K562 (cell line): ENCODE data around the gene SCAPER. TPM values are rescaled to one million over a fixed set of nuclear protein-coding genes. Genes with fewer than 3 reads are reported as not detected.

ENCODE experiments used
- ADNP ChIP-seq: fragments of 200-800 bp; sonication (Bioruptor generic); IDR thresholded peaks from 2 replicates; pipeline ENCODE4 v1.6.1; 2016; ENCODE audit warnings: missing genetic modification characterization, missing compliant biosample characterization
- CHD2 ChIP-seq: IDR thresholded peaks from 2 replicates; pipeline ENCODE4 v1.6.1; 2011; ENCODE audit warnings: low read depth, low read length
- DPF2 ChIP-seq: fragments of 450-650 bp; IDR thresholded peaks from 2 replicates; pipeline ENCODE4 v1.6.1; 2016
- ETV1 ChIP-seq: fragments of 450-650 bp; conservative IDR thresholded peaks from 2 replicates; pipeline ENCODE4 v1.6.1; 2016; ENCODE audit warnings: missing genetic modification characterization, control low read depth, low read depth, missing compliant biosample characterization
- JUN ChIP-seq, 2 experiments: sonication (generic) in 1 of 2; formaldehyde crosslinking in 1 of 2; IDR thresholded peaks; 2 replicates each; pipeline versions ENCODE4 v1.6.1 to v1.8.0; 2012 to 2022; ENCODE audit warnings: borderline replicate concordance in 2 of 2, mild to moderate bottlenecking in 2 of 2, improper control_type of control experiment in 1 of 2, low read depth in 1 of 2, low read length in 1 of 2, missing genetic modification reagents in 1 of 2
- KDM1A ChIP-seq, 2 experiments: fragments of 450-650 bp; IDR thresholded peaks; 2 replicates each; pipeline ENCODE4 v1.6.1; 2016; ENCODE audit warnings: mild to moderate bottlenecking in 2 of 2
- MXI1 ChIP-seq: IDR thresholded peaks from 2 replicates; pipeline ENCODE4 v1.6.1; 2011; ENCODE audit warnings: low read depth, mild to moderate bottlenecking, improper control_type of control experiment, low read length
- NFE2L1 ChIP-seq: fragments of 450-650 bp; IDR thresholded peaks from 2 replicates; pipeline ENCODE4 v1.6.1; 2016; ENCODE audit warnings: missing genetic modification characterization, low read depth, mild to moderate bottlenecking, missing compliant biosample characterization, moderate library complexity, borderline replicate concordance
- NFRKB ChIP-seq: fragments of 450-650 bp; IDR thresholded peaks from 2 replicates; pipeline ENCODE4 v1.6.1; 2016; ENCODE audit warnings: low read depth
- PCBP1 ChIP-seq: fragments of 200-400 bp; formaldehyde crosslinking; IDR thresholded peaks from 2 replicates; pipeline ENCODE4 v1.6.1; 2018; ENCODE audit warnings: mild to moderate bottlenecking, low read depth, low read length; ENCODE audit not compliant: poor library complexity, severe bottlenecking
- SMAD1 ChIP-seq: fragments of 150-350 bp; IDR thresholded peaks from 2 replicates; pipeline ENCODE4 v1.6.1; 2014; ENCODE audit warnings: low read length, low read depth; ENCODE audit not compliant: partially characterized antibody
- SP1 ChIP-seq: sonication (generic); formaldehyde crosslinking; IDR thresholded peaks from 2 replicates; pipeline ENCODE4 v1.8.1; 2022; ENCODE audit warnings: mild to moderate bottlenecking, missing genetic modification reagents
- YBX1 ChIP-seq: fragments of 450-650 bp; IDR thresholded peaks from 2 replicates; pipeline ENCODE4 v1.7.1; 2016; ENCODE audit warnings: mild to moderate bottlenecking
- ZNF134 ChIP-seq: fragments of 250-450 bp; sonication (Bioruptor Pico); conservative IDR thresholded peaks from 2 replicates; pipeline ENCODE4 v1.4.0; 2020
- ZNF316 ChIP-seq: fragments of 450-650 bp; IDR thresholded peaks from 2 replicates; pipeline ENCODE4 v1.6.1; 2016
- ZNF384 ChIP-seq: IDR thresholded peaks from 2 replicates; pipeline ENCODE4 v1.6.1; 2012; ENCODE audit warnings: low read depth, low read length, improper control_type of control experiment
- ZNF699 ChIP-seq: fragments of 250-450 bp; sonication (Bioruptor Pico); IDR thresholded peaks from 2 replicates; pipeline ENCODE4 v1.8.0; 2021; ENCODE audit warnings: mild to moderate bottlenecking, moderate library complexity; ENCODE audit not compliant: insufficient replicate concordance
- polyA plus RNA-seq, 8 experiments: library from polyadenylated mRNA; depleted of rRNA in 4 of 8; stranded (reverse) in 5 of 8; unstranded in 3 of 8; fragments of >200 nt; fragmentation: Nextera tagmentation in 2 of 8; fragmentation: Illumina TruSeq in 1 of 8; extraction: Ambion mirVana in 2 of 8; extraction: Trizol in 1 of 8; gene quantifications; 2 replicates each; pipeline versions ENCODE4 v1.2.1 to v1.2.3, GENCODE V29; 2011 to 2014; ENCODE audit warnings: inconsistent platforms in 1 of 8, missing spikeins in 1 of 8
- total RNA-seq, 7 experiments: library from RNA; depleted of rRNA in 6 of 7; stranded (reverse); fragments of >200 nt in 6 of 7; fragmentation: Illumina TruSeq in 2 of 7; extraction: Trizol in 2 of 7; gene quantifications; 2 replicates each; pipeline versions ENCODE4 v1.2.1 to v1.2.3, GENCODE V29; 2011 to 2021; ENCODE audit warnings: low replicate concordance in 1 of 7
- TF ChIP-seq, protein P1 (sequence below): fragments of 250-450 bp; sonication (Bioruptor Pico); IDR thresholded peaks from 2 replicates; pipeline ENCODE4 v1.5.0; 2022; ENCODE audit warnings: mild to moderate bottlenecking
- TF ChIP-seq, protein P2 (sequence below), 2 experiments: fragments of 450-650 bp in 1 of 2; sonication (generic) in 1 of 2; formaldehyde crosslinking in 1 of 2; IDR thresholded peaks in 1 of 2; conservative IDR thresholded peaks in 1 of 2; 2 replicates each; pipeline versions ENCODE4 v1.6.1 to v1.8.1; 2016 to 2023; ENCODE audit warnings: mild to moderate bottlenecking in 2 of 2, moderate library complexity in 2 of 2, inconsistent platforms in 1 of 2, missing genetic modification reagents in 1 of 2
- TF ChIP-seq, protein P3 (sequence below): fragments of 450-650 bp; conservative IDR thresholded peaks from 2 replicates; pipeline ENCODE4 v1.6.1; 2016; ENCODE audit warnings: missing genetic modification characterization, low read depth, mild to moderate bottlenecking, missing compliant biosample characterization, moderate library complexity
- TF ChIP-seq, protein P4 (sequence below): fragments of 450-650 bp; formaldehyde crosslinking; IDR thresholded peaks from 2 replicates; pipeline ENCODE4 v1.4.0; 2020; ENCODE audit warnings: mild to moderate bottlenecking, mixed read lengths

The SCAPER gene
- total and polyA plus RNA-seq, 9 of the 15 experiments (the other 6 are each of a cell fraction or from before 2014, with no cell fraction given), result 1.3 to 5.7 (median 3.2) TPM

GRCh38 chr15:76327191-76328105 is 577.7 kb downstream of the SCAPER start (continued):
- TF ChIP-seq SMAD1, result no peak
- TF ChIP-seq PCBP1, result no peak
- no peak for TF ChIP-seq NFRKB
- peak; percentile 66 for TF ChIP-seq DPF2
- no peak for TF ChIP-seq ADNP (tag)
- TF ChIP-seq MXI1, result no peak
- TF ChIP-seq NFE2L1 (tag), result no peak
- TF ChIP-seq ZNF316, result 0 out of 2 replicates have a peak, but pooled peaks have one; percentile 4
- TF ChIP-seq SP1, result no peak
- no peak for TF ChIP-seq CHD2
- TF ChIP-seq ZNF699, result no peak
- TF ChIP-seq, protein P1, sequence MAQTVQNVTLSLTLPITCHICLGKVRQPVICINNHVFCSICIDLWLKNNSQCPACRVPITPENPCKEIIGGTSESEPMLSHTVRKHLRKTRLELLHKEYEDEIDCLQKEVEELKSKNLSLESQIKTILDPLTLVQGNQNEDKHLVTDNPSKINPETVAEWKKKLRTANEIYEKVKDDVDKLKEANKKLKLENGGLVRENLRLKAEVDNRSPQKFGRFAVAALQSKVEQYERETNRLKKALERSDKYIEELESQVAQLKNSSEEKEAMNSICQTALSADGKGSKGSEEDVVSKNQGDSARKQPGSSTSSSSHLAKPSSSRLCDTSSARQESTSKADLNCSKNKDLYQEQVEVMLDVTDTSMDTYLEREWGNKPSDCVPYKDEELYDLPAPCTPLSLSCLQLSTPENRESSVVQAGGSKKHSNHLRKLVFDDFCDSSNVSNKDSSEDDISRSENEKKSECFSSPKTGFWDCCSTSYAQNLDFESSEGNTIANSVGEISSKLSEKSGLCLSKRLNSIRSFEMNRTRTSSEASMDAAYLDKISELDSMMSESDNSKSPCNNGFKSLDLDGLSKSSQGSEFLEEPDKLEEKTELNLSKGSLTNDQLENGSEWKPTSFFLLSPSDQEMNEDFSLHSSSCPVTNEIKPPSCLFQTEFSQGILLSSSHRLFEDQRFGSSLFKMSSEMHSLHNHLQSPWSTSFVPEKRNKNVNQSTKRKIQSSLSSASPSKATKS (CRISPR knock-in tag), result no peak
- TF ChIP-seq YBX1, result no peak
- peak; percentile 26; the same call in 1 of the 2 replicates for TF ChIP-seq ETV1
- peak; percentile 39; the same call in 1 of the 2 replicates for TF ChIP-seq JUN (IDR thresholded peaks at IDR 0.05; ENCODE audit: borderline replicate concordance, low read depth, low read length)
- no peak for TF ChIP-seq JUN (CRISPR knock-in tag; IDR thresholded peaks at IDR 0.05; ENCODE audit: borderline replicate concordance)
- TF ChIP-seq ZNF384, result peak; percentile 59; the same call in 1 of the 2 replicates
- no peak for TF ChIP-seq ZNF134
- TF ChIP-seq, protein P2, sequence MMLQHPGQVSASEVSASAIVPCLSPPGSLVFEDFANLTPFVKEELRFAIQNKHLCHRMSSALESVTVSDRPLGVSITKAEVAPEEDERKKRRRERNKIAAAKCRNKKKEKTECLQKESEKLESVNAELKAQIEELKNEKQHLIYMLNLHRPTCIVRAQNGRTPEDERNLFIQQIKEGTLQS (IDR thresholded peaks at IDR 0.05), result peak; percentile 53; the same call in 1 of the 2 replicates
- TF ChIP-seq, protein P2 (CRISPR knock-in tag; conservative IDR thresholded peaks at IDR 0.05), result no peak
- TF ChIP-seq KDM1A (IDR thresholded peaks at IDR 0.05), result 0 out of 4 replicates have a peak, but pooled peaks of 1 of the 2 experiments have one; percentile 7
- TF ChIP-seq, protein P3, sequence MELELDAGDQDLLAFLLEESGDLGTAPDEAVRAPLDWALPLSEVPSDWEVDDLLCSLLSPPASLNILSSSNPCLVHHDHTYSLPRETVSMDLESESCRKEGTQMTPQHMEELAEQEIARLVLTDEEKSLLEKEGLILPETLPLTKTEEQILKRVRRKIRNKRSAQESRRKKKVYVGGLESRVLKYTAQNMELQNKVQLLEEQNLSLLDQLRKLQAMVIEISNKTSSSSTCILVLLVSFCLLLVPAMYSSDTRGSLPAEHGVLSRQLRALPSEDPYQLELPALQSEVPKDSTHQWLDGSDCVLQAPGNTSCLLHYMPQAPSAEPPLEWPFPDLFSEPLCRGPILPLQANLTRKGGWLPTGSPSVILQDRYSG (tag), result no peak
- TF ChIP-seq, protein P4, sequence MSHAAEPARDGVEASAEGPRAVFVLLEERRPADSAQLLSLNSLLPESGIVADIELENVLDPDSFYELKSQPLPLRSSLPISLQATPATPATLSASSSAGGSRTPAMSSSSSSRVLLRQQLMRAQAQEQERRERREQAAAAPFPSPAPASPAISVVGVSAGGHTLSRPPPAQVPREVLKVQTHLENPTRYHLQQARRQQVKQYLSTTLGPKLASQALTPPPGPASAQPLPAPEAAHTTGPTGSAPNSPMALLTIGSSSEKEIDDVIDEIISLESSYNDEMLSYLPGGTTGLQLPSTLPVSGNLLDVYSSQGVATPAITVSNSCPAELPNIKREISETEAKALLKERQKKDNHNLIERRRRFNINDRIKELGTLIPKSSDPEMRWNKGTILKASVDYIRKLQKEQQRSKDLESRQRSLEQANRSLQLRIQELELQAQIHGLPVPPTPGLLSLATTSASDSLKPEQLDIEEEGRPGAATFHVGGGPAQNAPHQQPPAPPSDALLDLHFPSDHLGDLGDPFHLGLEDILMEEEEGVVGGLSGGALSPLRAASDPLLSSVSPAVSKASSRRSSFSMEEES, result no peak
